Omental fat pad (tissue), 4 donors: Measurements from ENCODE around the gene MEIS1. TPM values are rescaled to one million over a fixed set of nuclear protein-coding genes. Genes with fewer than 3 reads are reported as not detected.

ENCODE experiments used
- ATAC-seq: fragments of 150-250 bp; one replicate; pipeline ENCODE4 v1.9.1; 2016; ENCODE audit warnings: mild to moderate bottlenecking, moderate library complexity; ENCODE audit not compliant: low FRiP score
- DNase-seq: peaks from one replicate; pipeline ENCODE4 v3.0.0-alpha.2; 2019; ENCODE audit warnings: low spot score
- CTCF ChIP-seq, 3 donors: fragments of 450-650 bp; IDR thresholded peaks; one replicate each; pipeline ENCODE4 v1.5.1; 2016 to 2017; ENCODE audit warnings: antibody characterized with exemption in 3 of 3, mild to moderate bottlenecking in 3 of 3, moderate library complexity in 2 of 3
- total RNA-seq, 4 donors: library from RNA; depleted of rRNA; stranded (reverse); fragments of >200 nt; gene quantifications; one replicate each; pipeline ENCODE4 v1.1.0, GENCODE V29; 2016

The MEIS1 gene
- total RNA-seq, 4 donors from 2014 or later: 19.8 to 67.3 (median 46.3) TPM

- peak; percentile 5 for ATAC-seq
- no peak for DNase-seq
- no peak for TF ChIP-seq CTCF (IDR thresholded peaks at IDR 0.05)
Measured at GRCh38 chr2:66576311-66576560, 141.3 kb downstream of the MEIS1 start.

- ATAC-seq (peak; percentile 19), DNase-seq (no peak)
- no peak for TF ChIP-seq CTCF (IDR thresholded peaks at IDR 0.05)
Measured at GRCh38 chr2:66576561-66577320, 141.8 kb downstream of the MEIS1 start.

- ATAC-seq (peak; percentile 20), DNase-seq (no peak)
- no peak for TF ChIP-seq CTCF (IDR thresholded peaks at IDR 0.05)
Measured at GRCh38 chr2:66577321-66578053, 142.6 kb downstream of the MEIS1 start.

GRCh38 chr2:66578054-66578686 is 143.2 kb downstream of the MEIS1 start:
- ATAC-seq (no peak), DNase-seq (no peak)
- no peak for TF ChIP-seq CTCF (IDR thresholded peaks at IDR 0.05)

- no peak for TF ChIP-seq CTCF (IDR thresholded peaks at IDR 0.05)
- DNase-seq (no peak), ATAC-seq (no peak)
Measured at GRCh38 chr2:66578687-66579106, 143.8 kb downstream of the MEIS1 start.

- no peak for ATAC-seq
- DNase-seq: no peak
- TF ChIP-seq CTCF (IDR thresholded peaks at IDR 0.05): no peak
Measured at GRCh38 chr2:66579186-66580126, 144.5 kb downstream of the MEIS1 start.
